Measurements from ENCODE around the gene KLF5. TPM values are rescaled to one million over a fixed set of nuclear protein-coding genes. Genes with fewer than 3 reads are reported as not detected.
A peak's percentile ranks its signal among the peaks of the same experiment; 100 is the strongest.
"Not testable (repeated sequence)": the region's sequence is repeated elsewhere in the genome, so short reads cannot be mapped to it uniquely, and the experiment has no call there.

KLF5 gene
- total RNA-seq, 2 experiments from 2014 or later: 1.6 to 2.3 TPM

DNA sequence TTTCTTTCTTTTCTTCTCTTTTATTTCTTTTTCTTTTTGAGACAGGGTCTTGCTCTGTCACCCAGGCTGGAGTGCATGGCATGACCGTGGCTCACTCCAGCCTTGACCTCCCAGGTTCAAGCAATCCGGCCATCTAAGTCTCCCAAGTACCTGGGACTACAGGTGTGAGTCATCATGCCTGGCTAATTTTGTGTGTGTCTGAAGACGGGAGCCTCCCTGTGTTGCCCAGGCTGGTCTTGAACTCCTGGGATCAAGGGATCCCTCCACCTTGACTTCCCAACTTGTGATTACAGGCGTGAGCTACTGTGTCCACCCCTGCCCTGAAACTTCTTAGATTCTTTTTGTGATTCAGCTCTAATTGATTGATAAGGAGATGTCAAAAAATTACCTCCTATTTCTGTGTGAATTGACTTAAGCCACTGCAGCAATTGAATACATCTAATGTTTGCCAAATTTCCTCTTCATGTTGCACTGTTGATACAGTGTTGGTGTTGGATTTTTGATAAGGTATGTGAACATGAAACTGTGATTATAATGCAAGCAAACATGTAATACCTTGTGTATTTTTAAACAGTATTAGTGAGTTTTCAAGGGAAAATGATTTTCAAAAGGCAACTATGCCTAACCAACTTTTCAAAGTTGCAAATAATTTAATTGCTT lies 22.6 kb downstream of the KLF5 start:
- Mint-ChIP-seq H3K4me1 (no peaks in the 10 kb centered on the region), H3K9me3 (peaks cover 2% of the 10 kb centered on the region), H3K36me3 (ENCODE audit: low read depth) (no peaks in the 10 kb centered on the region), H3K27me3 (peaks cover 4% of the 10 kb centered on the region), H3K4me3 (no peak overlapping the region), H3K27ac (no peak overlapping the region)
- CTCF ChIA-PET: no interaction called here
- no peak for DNase-seq
- POLR2A ChIA-PET: no interaction called here

DNA sequence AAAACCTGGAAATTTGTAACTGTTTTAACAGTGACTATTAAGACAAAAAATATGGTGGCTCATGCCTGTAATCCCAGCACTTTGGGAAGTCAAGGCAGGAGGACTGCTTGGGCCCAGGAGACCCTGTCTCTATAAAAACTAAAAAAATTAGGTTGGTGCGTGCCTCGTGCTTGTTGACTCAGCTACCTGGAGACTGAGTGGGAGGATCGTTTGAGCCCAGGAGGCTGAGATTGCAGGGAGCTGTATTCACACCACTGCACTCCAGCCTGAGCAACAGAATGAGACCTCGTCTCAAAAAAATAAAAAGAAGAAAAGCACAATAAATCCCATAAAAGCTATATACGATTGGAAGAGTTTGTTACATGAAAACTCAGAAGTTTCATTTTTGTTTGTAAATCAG lies 23.7 kb downstream of the KLF5 start:
- Mint-ChIP-seq H3K27me3 (peaks cover 4% of the 10 kb centered on the region), H3K4me1 (no peaks in the 10 kb centered on the region), H3K36me3 (ENCODE audit: low read depth) (no peaks in the 10 kb centered on the region), H3K4me3 (no peak overlapping the region), H3K27ac (no peak overlapping the region), H3K9me3 (peaks cover 2% of the 10 kb centered on the region)
- POLR2A ChIA-PET: no interaction called here
- no peak for DNase-seq
- CTCF ChIA-PET: interaction anchor here (0.7 kb wide), 1 partner anchor 334 kb away, joined by 3 read pairs; no protein-coding TSS in a partner anchor

DNA sequence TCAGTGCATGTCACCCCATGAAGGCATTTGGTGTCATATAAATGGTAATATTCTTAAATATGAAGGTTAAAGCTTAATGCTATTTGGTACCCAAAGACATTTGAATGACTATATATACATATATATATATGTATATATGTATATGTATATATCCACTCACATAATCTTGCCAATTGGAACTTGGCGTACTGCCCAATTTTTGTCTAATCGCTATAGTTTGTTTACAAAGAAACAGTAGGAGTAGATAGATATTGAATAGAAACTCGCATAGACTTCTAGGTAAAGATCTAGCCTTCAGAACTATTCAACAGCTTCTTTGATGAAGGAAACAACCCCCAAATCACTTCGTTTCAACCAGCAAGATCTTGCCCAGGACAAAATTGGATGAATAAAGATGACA lies 24.1 kb downstream of the KLF5 start:
- Mint-ChIP-seq H3K27me3 (peaks cover 4% of the 10 kb centered on the region), H3K36me3 (ENCODE audit: low read depth) (no peaks in the 10 kb centered on the region), H3K4me3 (no peak overlapping the region), H3K9me3 (peaks cover 2% of the 10 kb centered on the region), H3K4me1 (no peaks in the 10 kb centered on the region), H3K27ac (no peak overlapping the region)
- POLR2A ChIA-PET: no interaction called here
- DNase-seq: no peak
- CTCF ChIA-PET: interaction anchor here (0.7 kb wide), 1 partner anchor 334 kb away, joined by 3 read pairs; no protein-coding TSS in a partner anchor

DNA sequence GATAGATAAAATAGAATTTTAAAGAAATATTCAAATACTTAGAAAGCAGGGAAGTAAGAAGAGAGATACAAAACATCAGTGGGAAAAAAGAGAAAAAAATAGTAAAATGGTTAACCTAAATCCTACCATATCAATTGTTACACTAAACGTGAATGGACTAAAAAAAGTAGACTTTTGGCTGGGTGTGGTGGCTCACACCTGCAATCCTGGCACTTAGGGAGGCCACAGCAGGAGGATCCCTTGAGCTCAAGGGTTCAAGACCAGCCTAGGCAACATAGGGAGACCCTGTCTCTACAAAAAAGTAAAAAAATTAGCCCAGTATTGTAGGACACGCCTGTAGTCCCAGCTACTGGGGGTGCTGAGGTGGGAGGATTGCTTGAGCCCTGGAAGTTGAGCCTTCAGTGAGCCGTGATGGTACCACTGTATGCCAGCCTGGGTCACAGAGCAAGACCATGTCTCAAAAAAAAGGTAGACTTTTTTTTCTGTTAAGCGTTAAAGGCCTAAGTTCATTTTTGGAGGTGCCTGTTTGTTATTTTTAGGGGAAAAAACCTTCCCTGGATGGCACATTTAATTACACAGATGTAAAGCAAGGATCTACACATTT lies 29.6 kb downstream of the KLF5 start:
- no peak overlapping the region for H3K27ac Mint-ChIP-seq
- CTCF ChIA-PET: no interaction called here
- DNase-seq: no peak
- no peak overlapping the region for H3K4me3 Mint-ChIP-seq
- POLR2A ChIA-PET: interaction anchor here (1.1 kb wide), 1 partner anchor 30 kb away, joined by 3 read pairs; no protein-coding TSS in a partner anchor
- no peaks in the 10 kb centered on the region for H3K9me3 Mint-ChIP-seq
- H3K36me3 Mint-ChIP-seq (ENCODE audit: low read depth): no peaks in the 10 kb centered on the region
- H3K27me3 Mint-ChIP-seq: no peaks in the 10 kb centered on the region
- peaks cover 16% of the 10 kb centered on the region for H3K4me1 Mint-ChIP-seq

DNA sequence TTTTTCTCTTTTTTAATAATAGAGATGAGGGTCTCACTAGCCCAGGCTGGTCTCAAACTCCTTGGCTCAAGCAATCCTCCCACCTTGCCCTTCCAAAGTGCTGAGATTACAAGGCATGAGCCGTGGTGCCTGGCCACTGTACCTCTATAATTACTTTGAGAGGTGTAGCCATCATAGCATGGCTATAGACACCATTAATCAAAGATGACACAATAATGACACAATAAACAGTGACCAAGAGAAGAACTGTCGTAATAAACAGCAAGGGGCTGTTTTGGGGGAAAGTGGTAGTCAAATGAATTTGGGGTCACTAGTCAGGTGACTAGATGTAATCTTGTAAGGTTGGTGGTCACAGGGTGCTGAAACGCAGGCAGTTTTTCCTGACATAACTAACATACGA lies 30.4 kb downstream of the KLF5 start:
- Mint-ChIP-seq H3K27me3 (no peaks in the 10 kb centered on the region), H3K36me3 (ENCODE audit: low read depth) (no peaks in the 10 kb centered on the region), H3K27ac (no peak overlapping the region), H3K4me3 (no peak overlapping the region), H3K4me1 (peaks cover 16% of the 10 kb centered on the region), H3K9me3 (no peaks in the 10 kb centered on the region)
- DNase-seq: no peak
- ChIA-PET POLR2A (no interaction called here), CTCF (no interaction called here)

DNA sequence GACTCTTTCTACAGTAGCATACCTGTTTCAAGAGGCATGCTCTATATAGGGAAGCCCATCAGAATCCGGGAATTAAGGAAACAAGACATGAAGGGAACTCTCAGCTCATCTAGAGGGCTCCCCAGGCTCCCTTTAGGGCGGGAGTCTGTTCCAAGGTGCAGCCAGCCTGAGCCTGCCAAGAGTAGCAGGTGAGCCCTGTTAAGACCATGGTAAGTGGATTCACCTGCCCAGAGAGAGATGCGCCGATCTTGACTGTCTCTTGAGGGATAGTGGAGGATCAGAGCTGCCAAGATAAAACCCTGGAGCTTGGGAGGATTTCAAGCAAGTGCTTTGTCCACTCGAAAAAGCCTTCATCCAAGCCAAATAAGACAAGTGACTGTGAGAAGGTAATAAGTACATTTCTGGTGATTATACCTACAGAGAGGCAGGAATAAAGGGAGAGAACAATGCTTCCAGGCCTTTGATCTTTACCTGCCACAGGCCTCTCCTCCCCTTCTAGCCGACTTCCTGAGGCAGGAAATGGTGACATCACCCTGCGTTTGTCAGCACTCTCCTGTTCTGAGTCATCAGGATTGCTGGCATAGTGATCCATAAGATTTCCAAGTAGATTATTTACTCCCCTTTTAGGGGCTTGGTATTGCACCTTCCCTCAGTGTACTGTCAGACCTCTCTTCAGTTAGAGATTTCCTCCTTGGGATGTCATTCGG lies 31.5 kb downstream of the KLF5 start:
- CTCF ChIA-PET: no interaction called here
- Mint-ChIP-seq H3K4me1 (peaks cover 16% of the 10 kb centered on the region), H3K4me3 (no peak overlapping the region), H3K27me3 (no peaks in the 10 kb centered on the region), H3K36me3 (ENCODE audit: low read depth) (no peaks in the 10 kb centered on the region), H3K9me3 (no peaks in the 10 kb centered on the region), H3K27ac (no peak overlapping the region)
- POLR2A ChIA-PET: no interaction called here
- peak; percentile 31 for DNase-seq

DNA sequence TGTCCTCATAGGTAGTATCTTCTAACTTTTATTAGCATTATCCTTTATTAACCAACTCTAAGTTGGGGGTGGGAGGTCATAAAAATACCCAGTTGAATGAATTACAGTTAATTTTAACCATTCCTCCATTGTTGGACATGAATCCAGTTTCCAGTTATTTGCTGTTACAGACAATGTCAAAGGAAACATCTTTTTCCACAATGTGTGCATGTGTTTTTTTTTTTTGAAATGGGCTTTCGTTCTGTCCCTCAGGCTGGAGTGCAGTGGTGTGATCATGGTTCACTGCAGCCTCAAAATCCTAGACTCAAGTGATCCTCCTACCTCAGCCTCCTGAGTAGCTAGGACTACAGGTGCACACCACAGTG lies 32.0 kb downstream of the KLF5 start:
- no peak for DNase-seq
- ChIA-PET CTCF (no interaction called here), POLR2A (no interaction called here)
- no peak overlapping the region for H3K4me3 Mint-ChIP-seq
- no peaks in the 10 kb centered on the region for H3K27me3 Mint-ChIP-seq
- H3K27ac Mint-ChIP-seq: no peak overlapping the region
- H3K36me3 Mint-ChIP-seq (ENCODE audit: low read depth): no peaks in the 10 kb centered on the region
- no peaks in the 10 kb centered on the region for H3K9me3 Mint-ChIP-seq
- H3K4me1 Mint-ChIP-seq: peaks cover 16% of the 10 kb centered on the region

DNA sequence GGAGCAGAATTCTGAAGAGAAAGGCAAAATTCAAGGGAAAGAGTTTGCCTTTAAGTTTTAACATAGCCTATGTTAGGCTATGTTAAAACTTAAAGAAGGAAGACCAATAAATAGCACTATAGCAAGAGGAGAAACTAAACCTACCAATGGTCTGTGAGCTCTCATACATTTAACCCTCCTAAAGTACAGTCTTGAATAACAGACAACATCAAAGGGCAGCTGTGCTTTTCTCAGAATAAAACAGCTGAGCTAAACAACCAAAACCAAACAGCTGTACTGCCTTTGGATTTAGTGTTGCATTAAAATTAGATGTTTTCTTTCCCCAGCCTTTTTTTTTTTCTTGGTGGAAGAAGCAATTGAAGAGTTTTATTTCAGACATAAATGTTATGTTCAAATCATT lies 34.0 kb downstream of the KLF5 start:
- H3K4me1 Mint-ChIP-seq: peaks cover 16% of the 10 kb centered on the region
- no peak for DNase-seq
- H3K9me3 Mint-ChIP-seq: no peaks in the 10 kb centered on the region
- H3K27ac Mint-ChIP-seq: no peak overlapping the region
- H3K4me3 Mint-ChIP-seq: no peak overlapping the region
- ChIA-PET POLR2A (no interaction called here), CTCF (no interaction called here)
- H3K36me3 Mint-ChIP-seq (ENCODE audit: low read depth): no peaks in the 10 kb centered on the region
- H3K27me3 Mint-ChIP-seq: no peaks in the 10 kb centered on the region

DNA sequence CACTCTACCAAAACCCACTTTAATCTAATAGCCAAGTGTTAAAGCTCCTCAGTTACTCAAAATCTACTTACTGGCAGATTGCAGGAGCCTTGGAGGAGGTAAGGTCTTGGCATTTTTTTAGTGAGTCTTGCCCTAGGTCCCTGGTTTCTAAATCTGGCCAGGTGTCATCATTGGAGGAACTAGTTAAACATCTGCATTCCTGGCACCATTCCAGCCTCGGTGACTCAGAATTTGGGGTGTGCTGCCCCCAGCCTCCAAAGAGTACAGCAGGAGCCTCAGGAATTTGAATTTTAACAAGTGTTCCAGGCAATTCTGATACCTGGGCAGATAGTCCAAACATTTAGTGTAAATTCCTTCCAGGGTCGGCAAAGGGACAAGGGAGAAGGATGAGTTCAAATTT lies 37.4 kb downstream of the KLF5 start:
- POLR2A ChIA-PET: no interaction called here
- Mint-ChIP-seq H3K27me3 (no peaks in the 10 kb centered on the region), H3K27ac (no peak overlapping the region), H3K36me3 (ENCODE audit: low read depth) (no peaks in the 10 kb centered on the region), H3K4me1 (no peaks in the 10 kb centered on the region), H3K4me3 (no peak overlapping the region), H3K9me3 (no peaks in the 10 kb centered on the region)
- CTCF ChIA-PET: no interaction called here
- DNase-seq: no peak

DNA sequence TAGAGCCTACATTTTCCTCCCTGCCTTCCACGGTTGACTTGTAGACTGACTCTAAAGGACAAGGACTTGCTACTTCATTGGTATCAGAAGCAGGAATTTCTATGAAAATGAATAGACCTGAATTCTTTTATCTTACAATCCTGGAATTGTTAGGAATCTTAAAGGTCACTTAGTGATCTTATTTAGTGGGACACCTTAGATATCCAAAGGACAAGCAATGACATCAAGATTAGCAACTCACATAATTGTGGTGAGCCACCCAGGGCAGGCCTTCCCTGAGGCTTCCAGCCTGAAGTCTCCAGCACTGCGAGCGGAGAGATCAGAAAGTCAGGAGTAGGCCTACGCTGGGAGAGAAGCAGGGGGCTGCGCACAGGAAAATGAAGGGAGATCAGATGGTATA lies 37.8 kb downstream of the KLF5 start:
- H3K27me3 Mint-ChIP-seq: no peaks in the 10 kb centered on the region
- no peaks in the 10 kb centered on the region for H3K9me3 Mint-ChIP-seq
- H3K4me1 Mint-ChIP-seq: no peaks in the 10 kb centered on the region
- H3K27ac Mint-ChIP-seq: no peak overlapping the region
- H3K36me3 Mint-ChIP-seq (ENCODE audit: low read depth): no peaks in the 10 kb centered on the region
- no peak for DNase-seq
- ChIA-PET POLR2A (no interaction called here), CTCF (no interaction called here)
- H3K4me3 Mint-ChIP-seq: no peak overlapping the region

DNA sequence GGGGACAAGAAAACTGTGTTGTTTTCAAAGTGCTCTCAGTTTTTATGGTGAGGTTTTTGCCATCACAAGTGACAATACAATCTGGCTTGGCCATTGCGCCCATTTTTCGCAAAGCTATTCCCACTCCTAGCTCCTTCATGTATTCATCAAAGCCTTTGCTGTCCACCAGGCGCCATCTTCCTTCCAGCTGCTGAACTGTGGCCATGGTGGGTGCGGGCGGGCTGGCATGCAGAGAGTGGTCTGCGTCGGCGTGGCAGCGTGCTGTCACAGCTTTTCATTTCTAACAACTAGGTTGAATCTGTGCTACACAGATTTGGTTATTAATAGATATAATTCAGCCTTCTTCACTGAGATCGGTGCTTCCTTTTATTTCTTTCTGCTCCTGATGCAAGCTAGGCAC lies 42.0 kb downstream of the KLF5 start:
- H3K27ac Mint-ChIP-seq; H3K27me3 Mint-ChIP-seq; H3K4me3 Mint-ChIP-seq; H3K36me3 Mint-ChIP-seq (ENCODE audit: low read depth); H3K9me3 Mint-ChIP-seq; DNase-seq; CTCF ChIA-PET; H3K4me1 Mint-ChIP-seq; POLR2A ChIA-PET: not testable (repeated sequence)

DNA sequence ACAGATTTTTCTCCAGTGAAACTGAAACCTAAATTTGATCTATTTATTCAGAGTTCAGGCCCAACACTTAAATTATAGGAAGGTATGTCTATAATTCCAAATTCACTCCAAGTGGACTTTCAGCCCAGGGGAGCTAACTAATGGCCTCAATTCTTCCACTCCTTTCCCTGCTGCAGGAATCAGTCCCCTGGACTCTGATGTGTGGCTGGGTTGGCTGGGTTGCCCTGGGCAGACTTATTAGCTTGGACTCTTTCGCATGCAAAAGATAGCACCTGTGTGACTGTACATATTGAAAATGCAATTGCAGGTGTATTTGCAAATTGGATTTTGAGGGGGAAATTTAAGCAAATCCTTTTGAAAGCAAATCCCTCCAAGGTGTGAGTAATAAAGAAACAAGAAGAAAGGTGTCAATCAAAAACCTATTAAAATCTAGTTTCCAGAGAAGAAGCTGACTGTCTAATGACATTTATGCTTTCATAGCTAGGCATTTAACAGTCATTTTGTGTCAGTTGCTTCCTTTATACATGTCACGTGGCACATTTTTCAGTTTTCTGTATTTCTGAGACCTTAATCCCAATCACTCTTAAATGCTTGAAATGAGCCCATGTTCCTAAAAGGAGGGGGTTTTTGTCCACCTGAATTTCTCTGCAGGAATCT lies 42.7 kb downstream of the KLF5 start:
- no peaks in the 10 kb centered on the region for H3K9me3 Mint-ChIP-seq
- no peaks in the 10 kb centered on the region for H3K4me1 Mint-ChIP-seq
- CTCF ChIA-PET: no interaction called here

DNA sequence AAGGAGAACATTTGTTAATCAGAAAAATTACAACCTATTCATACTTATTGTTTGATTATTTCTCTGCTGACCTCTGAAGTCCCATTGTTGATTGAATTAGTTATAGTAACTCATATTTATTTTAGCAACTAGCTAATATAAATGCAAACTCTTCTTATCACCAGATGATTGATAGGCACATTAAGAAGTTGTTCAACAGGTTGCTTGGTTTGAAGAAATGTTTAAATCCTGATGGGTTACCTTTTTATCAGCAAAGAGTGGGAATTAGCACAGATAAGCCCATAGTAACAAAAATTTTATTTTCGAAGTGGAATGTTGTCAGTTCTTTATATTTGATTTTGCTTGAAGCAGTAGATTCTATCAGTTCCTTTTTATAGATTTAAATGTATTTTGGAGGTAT lies 44.4 kb downstream of the KLF5 start:
- POLR2A ChIA-PET: no interaction called here
- Mint-ChIP-seq H3K4me1 (no peaks in the 10 kb centered on the region), H3K27me3 (no peaks in the 10 kb centered on the region), H3K9me3 (no peaks in the 10 kb centered on the region), H3K4me3 (no peak overlapping the region), H3K27ac (no peak overlapping the region), H3K36me3 (ENCODE audit: low read depth) (no peaks in the 10 kb centered on the region)
- CTCF ChIA-PET: no interaction called here
- DNase-seq: no peak

More for the DNA sequence above, 42.7 kb downstream of the KLF5 start:
- no peak overlapping the region for H3K27ac Mint-ChIP-seq
- H3K4me3 Mint-ChIP-seq: no peak overlapping the region
- no peaks in the 10 kb centered on the region for H3K36me3 Mint-ChIP-seq (ENCODE audit: low read depth)
- DNase-seq: no peak
- POLR2A ChIA-PET: no interaction called here
- H3K27me3 Mint-ChIP-seq: no peaks in the 10 kb centered on the region
